ENCODE measurements around the gene SP2. TPM values are rescaled to one million over a fixed set of nuclear protein-coding genes. Genes with fewer than 3 reads are reported as not detected.

The SP2 gene
- total and polyA plus RNA-seq, 2 of the 13 experiments (the other 11 are each of a cell fraction or from before 2014, with no cell fraction given): 1.4 to 4.8 TPM

DNA sequence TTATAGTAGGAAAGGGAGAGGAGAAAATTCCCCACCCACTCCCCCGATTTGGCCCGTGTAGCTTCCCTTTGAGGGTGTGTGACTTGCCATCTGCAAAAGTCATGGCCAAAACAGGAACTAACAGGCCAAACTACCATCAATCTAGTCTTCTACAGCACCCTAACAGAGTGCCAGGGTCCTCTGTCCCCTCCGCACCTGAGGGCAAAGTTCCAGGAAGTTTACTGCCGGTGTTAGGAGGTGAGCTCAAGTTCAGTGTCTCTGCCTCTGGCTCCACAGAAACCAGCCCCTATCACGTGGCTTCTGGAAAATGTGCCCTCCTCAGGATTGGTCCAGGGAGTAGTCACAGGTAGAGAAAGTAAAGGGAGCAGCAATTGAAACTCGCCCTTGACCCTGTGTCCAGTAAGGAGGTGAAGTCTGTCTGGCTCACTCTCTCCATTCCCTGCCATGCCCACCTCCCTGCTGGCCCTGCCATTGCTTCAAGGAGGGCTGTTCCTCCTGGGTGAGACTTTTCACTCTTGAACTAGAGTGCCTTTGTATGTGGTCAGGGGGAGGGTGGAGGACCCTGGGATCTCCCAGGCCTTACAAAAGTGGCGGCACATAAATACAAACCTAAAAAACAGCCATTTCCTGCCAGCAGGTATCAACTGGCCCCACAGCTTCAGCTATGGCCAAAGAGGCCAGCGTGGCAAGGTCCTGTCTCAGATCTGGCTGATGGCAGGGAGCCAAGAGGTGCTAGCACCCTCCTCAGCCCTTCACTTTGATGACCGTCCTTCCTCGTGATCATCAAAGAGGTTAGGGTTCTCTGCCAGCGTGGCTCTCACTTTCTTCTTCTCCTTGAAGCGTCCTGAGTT, 56.4 kb downstream of the SP2 start (continued):
- peak; percentile 83 for TF ChIP-seq ZNF670 (CRISPR knock-in tag; IDR thresholded peaks at IDR 0.05; ENCODE audit: borderline replicate concordance)
- TF ChIP-seq, protein P1, sequence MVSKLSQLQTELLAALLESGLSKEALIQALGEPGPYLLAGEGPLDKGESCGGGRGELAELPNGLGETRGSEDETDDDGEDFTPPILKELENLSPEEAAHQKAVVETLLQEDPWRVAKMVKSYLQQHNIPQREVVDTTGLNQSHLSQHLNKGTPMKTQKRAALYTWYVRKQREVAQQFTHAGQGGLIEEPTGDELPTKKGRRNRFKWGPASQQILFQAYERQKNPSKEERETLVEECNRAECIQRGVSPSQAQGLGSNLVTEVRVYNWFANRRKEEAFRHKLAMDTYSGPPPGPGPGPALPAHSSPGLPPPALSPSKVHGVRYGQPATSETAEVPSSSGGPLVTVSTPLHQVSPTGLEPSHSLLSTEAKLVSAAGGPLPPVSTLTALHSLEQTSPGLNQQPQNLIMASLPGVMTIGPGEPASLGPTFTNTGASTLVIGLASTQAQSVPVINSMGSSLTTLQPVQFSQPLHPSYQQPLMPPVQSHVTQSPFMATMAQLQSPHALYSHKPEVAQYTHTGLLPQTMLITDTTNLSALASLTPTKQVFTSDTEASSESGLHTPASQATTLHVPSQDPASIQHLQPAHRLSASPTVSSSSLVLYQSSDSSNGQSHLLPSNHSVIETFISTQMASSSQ (IDR thresholded peaks at IDR 0.05; ENCODE audit: low read depth): no peak
- TF ChIP-seq, protein P1 (CRISPR knock-in tag; IDR thresholded peaks at IDR 0.05; ENCODE audit: borderline replicate concordance): peak; percentile 43; the same call in 1 of the 2 replicates
- TF ChIP-seq ZMYM4 (CRISPR knock-in tag; IDR thresholded peaks at IDR 0.05): peak; percentile 64; the same call in 1 of the 2 replicates
- peak; percentile 71 for TF ChIP-seq ZNF547 (CRISPR knock-in tag; IDR thresholded peaks at IDR 0.05)
- peak; percentile 93 for TF ChIP-seq PHF5A (CRISPR knock-in tag; IDR thresholded peaks at IDR 0.05; ENCODE audit: low read depth, unreplicated experiment)
- TF ChIP-seq, protein P2, sequence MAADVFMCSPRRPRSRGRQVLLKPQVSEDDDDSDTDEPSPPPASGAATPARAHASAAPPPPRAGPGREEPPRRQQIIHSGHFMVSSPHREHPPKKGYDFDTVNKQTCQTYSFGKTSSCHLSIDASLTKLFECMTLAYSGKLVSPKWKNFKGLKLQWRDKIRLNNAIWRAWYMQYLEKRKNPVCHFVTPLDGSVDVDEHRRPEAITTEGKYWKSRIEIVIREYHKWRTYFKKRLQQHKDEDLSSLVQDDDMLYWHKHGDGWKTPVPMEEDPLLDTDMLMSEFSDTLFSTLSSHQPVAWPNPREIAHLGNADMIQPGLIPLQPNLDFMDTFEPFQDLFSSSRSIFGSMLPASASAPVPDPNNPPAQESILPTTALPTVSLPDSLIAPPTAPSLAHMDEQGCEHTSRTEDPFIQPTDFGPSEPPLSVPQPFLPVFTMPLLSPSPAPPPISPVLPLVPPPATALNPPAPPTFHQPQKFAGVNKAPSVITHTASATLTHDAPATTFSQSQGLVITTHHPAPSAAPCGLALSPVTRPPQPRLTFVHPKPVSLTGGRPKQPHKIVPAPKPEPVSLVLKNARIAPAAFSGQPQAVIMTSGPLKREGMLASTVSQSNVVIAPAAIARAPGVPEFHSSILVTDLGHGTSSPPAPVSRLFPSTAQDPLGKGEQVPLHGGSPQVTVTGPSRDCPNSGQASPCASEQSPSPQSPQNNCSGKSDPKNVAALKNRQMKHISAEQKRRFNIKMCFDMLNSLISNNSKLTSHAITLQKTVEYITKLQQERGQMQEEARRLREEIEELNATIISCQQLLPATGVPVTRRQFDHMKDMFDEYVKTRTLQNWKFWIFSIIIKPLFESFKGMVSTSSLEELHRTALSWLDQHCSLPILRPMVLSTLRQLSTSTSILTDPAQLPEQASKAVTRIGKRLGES (CRISPR knock-in tag; IDR thresholded peaks at IDR 0.05; ENCODE audit: borderline replicate concordance): no peak
- TF ChIP-seq GATA4 (IDR thresholded peaks at IDR 0.05; ENCODE audit: borderline replicate concordance, low read depth): no peak
- TF ChIP-seq, protein P3, sequence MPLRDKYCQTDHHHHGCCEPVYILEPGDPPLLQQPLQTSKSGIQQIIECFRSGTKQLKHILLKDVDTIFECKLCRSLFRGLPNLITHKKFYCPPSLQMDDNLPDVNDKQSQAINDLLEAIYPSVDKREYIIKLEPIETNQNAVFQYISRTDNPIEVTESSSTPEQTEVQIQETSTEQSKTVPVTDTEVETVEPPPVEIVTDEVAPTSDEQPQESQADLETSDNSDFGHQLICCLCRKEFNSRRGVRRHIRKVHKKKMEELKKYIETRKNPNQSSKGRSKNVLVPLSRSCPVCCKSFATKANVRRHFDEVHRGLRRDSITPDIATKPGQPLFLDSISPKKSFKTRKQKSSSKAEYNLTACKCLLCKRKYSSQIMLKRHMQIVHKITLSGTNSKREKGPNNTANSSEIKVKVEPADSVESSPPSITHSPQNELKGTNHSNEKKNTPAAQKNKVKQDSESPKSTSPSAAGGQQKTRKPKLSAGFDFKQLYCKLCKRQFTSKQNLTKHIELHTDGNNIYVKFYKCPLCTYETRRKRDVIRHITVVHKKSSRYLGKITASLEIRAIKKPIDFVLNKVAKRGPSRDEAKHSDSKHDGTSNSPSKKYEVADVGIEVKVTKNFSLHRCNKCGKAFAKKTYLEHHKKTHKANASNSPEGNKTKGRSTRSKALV (CRISPR knock-in tag; IDR thresholded peaks at IDR 0.05): 0 out of 2 replicates have a peak, but pooled peaks have one; percentile 59
- no peak for TF ChIP-seq ZNF782 (CRISPR knock-in tag; IDR thresholded peaks at IDR 0.05; ENCODE audit: borderline replicate concordance)
- peak; percentile 39; the same call in 1 of the 2 replicates for TF ChIP-seq GABPB1 (CRISPR knock-in tag; IDR thresholded peaks at IDR 0.05)
- peak; percentile 81 for TF ChIP-seq ELF1 (CRISPR knock-in tag; IDR thresholded peaks at IDR 0.05)
- TF ChIP-seq ZSCAN21 (CRISPR knock-in tag; IDR thresholded peaks at IDR 0.05; ENCODE audit: borderline replicate concordance): no peak; the same call in 1 of the 2 replicates
- peak; percentile 77 for TF ChIP-seq BCL6 (CRISPR knock-in tag; IDR thresholded peaks at IDR 0.05)
- TF ChIP-seq KAT8 (CRISPR knock-in tag; IDR thresholded peaks at IDR 0.05): peak; percentile 56
- TF ChIP-seq EED (CRISPR knock-in tag; IDR thresholded peaks at IDR 0.05): no peak
- TF ChIP-seq SIX1 (CRISPR knock-in tag; IDR thresholded peaks at IDR 0.05; ENCODE audit: borderline replicate concordance): no peak
- no peak for TF ChIP-seq CAMTA2 (CRISPR knock-in tag; IDR thresholded peaks at IDR 0.05; ENCODE audit: borderline replicate concordance)
- TF ChIP-seq PLRG1 (conservative IDR thresholded peaks at IDR 0.05): no peak
- TF ChIP-seq NFKB2 (CRISPR knock-in tag; IDR thresholded peaks at IDR 0.05; ENCODE audit: borderline replicate concordance): 0 out of 2 replicates have a peak, but pooled peaks have one; percentile 37

Measured in HepG2 (cell line).